Measurements from ENCODE around the gene NELFE. TPM values are rescaled to one million over a fixed set of nuclear protein-coding genes. Genes with fewer than 3 reads are reported as not detected.
"Not testable (repeated sequence)": the region's sequence is repeated elsewhere in the genome, so short reads cannot be mapped to it uniquely, and the experiment has no call there.

NELFE gene
- total RNA-seq, 1 experiment from 2014 or later = 75.3 TPM

GRCh38 chr6:32004864-32005537 lies 46.2 kb upstream of the NELFE start:
- H3K27me3 ChIP-seq (replicated peaks; ENCODE audit: control insufficient read depth, insufficient read depth, low read length); POLR2A ChIA-PET; H3K9me3 ChIP-seq; H3K4me3 ChIP-seq (ENCODE audit: low read depth, low read length); H3K36me3 Mint-ChIP-seq (ENCODE audit: insufficient read depth, unreplicated experiment); H3K4me1 ChIP-seq; H3K9me3 Mint-ChIP-seq (ENCODE audit: unreplicated experiment); H3K36me3 ChIP-seq (ENCODE audit: control insufficient read depth, insufficient read depth, low read length); BruUV-seq (replicated peaks); H3K4me3 Mint-ChIP-seq (ENCODE audit: unreplicated experiment); intact Hi-C loops (cut with micrococcal nuclease; ENCODE audit: unreplicated experiment); H3K27me3 Mint-ChIP-seq (ENCODE audit: insufficient read depth, unreplicated experiment); CTCF ChIA-PET; H3K27ac Mint-ChIP-seq (ENCODE audit: unreplicated experiment); H3K4me1 Mint-ChIP-seq (ENCODE audit: low read depth, unreplicated experiment): not testable (repeated sequence)
- DNase-seq = peak in 1 of 2 experiments; percentile 29

GRCh38 chr6:32004393-32004792 lies 45.6 kb upstream of the NELFE start:
- H3K9me3 Mint-ChIP-seq (ENCODE audit: unreplicated experiment); H3K27me3 ChIP-seq (replicated peaks; ENCODE audit: control insufficient read depth, insufficient read depth, low read length); BruUV-seq (replicated peaks); POLR2A ChIA-PET; H3K4me3 ChIP-seq (ENCODE audit: low read depth, low read length); H3K9me3 ChIP-seq; H3K27ac Mint-ChIP-seq (ENCODE audit: unreplicated experiment); DNase-seq; intact Hi-C loops (cut with micrococcal nuclease; ENCODE audit: unreplicated experiment); H3K4me3 Mint-ChIP-seq (ENCODE audit: unreplicated experiment); H3K36me3 Mint-ChIP-seq (ENCODE audit: insufficient read depth, unreplicated experiment); H3K4me1 Mint-ChIP-seq (ENCODE audit: low read depth, unreplicated experiment); H3K27me3 Mint-ChIP-seq (ENCODE audit: insufficient read depth, unreplicated experiment); H3K36me3 ChIP-seq (ENCODE audit: control insufficient read depth, insufficient read depth, low read length); CTCF ChIA-PET; H3K4me1 ChIP-seq: not testable (repeated sequence)

GRCh38 chr6:32003301-32003700 lies 44.5 kb upstream of the NELFE start:
- H3K9me3 ChIP-seq; DNase-seq; H3K27me3 ChIP-seq (replicated peaks; ENCODE audit: control insufficient read depth, insufficient read depth, low read length); H3K4me1 ChIP-seq; H3K27ac Mint-ChIP-seq (ENCODE audit: unreplicated experiment); H3K4me3 Mint-ChIP-seq (ENCODE audit: unreplicated experiment); BruUV-seq (replicated peaks); H3K9me3 Mint-ChIP-seq (ENCODE audit: unreplicated experiment); H3K4me3 ChIP-seq (ENCODE audit: low read depth, low read length); intact Hi-C loops (cut with micrococcal nuclease; ENCODE audit: unreplicated experiment); CTCF ChIA-PET; H3K36me3 ChIP-seq (ENCODE audit: control insufficient read depth, insufficient read depth, low read length); POLR2A ChIA-PET; H3K4me1 Mint-ChIP-seq (ENCODE audit: low read depth, unreplicated experiment); H3K36me3 Mint-ChIP-seq (ENCODE audit: insufficient read depth, unreplicated experiment); H3K27me3 Mint-ChIP-seq (ENCODE audit: insufficient read depth, unreplicated experiment): not testable (repeated sequence)

GRCh38 chr6:32002546-32003268 lies 43.9 kb upstream of the NELFE start:
- intact Hi-C loops (cut with micrococcal nuclease; ENCODE audit: unreplicated experiment); H3K4me3 Mint-ChIP-seq (ENCODE audit: unreplicated experiment); H3K9me3 ChIP-seq; H3K27ac Mint-ChIP-seq (ENCODE audit: unreplicated experiment); POLR2A ChIA-PET; H3K4me1 ChIP-seq; CTCF ChIA-PET; H3K4me3 ChIP-seq (ENCODE audit: low read depth, low read length); H3K27me3 ChIP-seq (replicated peaks; ENCODE audit: control insufficient read depth, insufficient read depth, low read length); H3K36me3 ChIP-seq (ENCODE audit: control insufficient read depth, insufficient read depth, low read length); H3K27me3 Mint-ChIP-seq (ENCODE audit: insufficient read depth, unreplicated experiment); H3K4me1 Mint-ChIP-seq (ENCODE audit: low read depth, unreplicated experiment); DNase-seq; BruUV-seq (replicated peaks); H3K36me3 Mint-ChIP-seq (ENCODE audit: insufficient read depth, unreplicated experiment); H3K9me3 Mint-ChIP-seq (ENCODE audit: unreplicated experiment): not testable (repeated sequence)

- H3K4me3 ChIP-seq (ENCODE audit: low read depth, low read length); H3K9me3 Mint-ChIP-seq (ENCODE audit: unreplicated experiment); H3K27me3 Mint-ChIP-seq (ENCODE audit: insufficient read depth, unreplicated experiment); H3K36me3 Mint-ChIP-seq (ENCODE audit: insufficient read depth, unreplicated experiment); H3K4me1 Mint-ChIP-seq (ENCODE audit: low read depth, unreplicated experiment); BruUV-seq (replicated peaks); H3K36me3 ChIP-seq (ENCODE audit: control insufficient read depth, insufficient read depth, low read length); H3K9me3 ChIP-seq; H3K27ac Mint-ChIP-seq (ENCODE audit: unreplicated experiment); DNase-seq; intact Hi-C loops (cut with micrococcal nuclease; ENCODE audit: unreplicated experiment); POLR2A ChIA-PET; H3K4me3 Mint-ChIP-seq (ENCODE audit: unreplicated experiment); H3K27me3 ChIP-seq (replicated peaks; ENCODE audit: control insufficient read depth, insufficient read depth, low read length); CTCF ChIA-PET; H3K4me1 ChIP-seq: not testable (repeated sequence)
These were observed 37.6 kb upstream of the NELFE start for GRCh38 chr6:31996385-31996784.

- CTCF ChIA-PET; H3K36me3 Mint-ChIP-seq (ENCODE audit: insufficient read depth, unreplicated experiment); H3K36me3 ChIP-seq (ENCODE audit: control insufficient read depth, insufficient read depth, low read length); POLR2A ChIA-PET; H3K27ac Mint-ChIP-seq (ENCODE audit: unreplicated experiment); H3K27me3 Mint-ChIP-seq (ENCODE audit: insufficient read depth, unreplicated experiment); H3K9me3 Mint-ChIP-seq (ENCODE audit: unreplicated experiment); H3K9me3 ChIP-seq; H3K4me3 Mint-ChIP-seq (ENCODE audit: unreplicated experiment); intact Hi-C loops (cut with micrococcal nuclease; ENCODE audit: unreplicated experiment); BruUV-seq (replicated peaks); H3K4me1 Mint-ChIP-seq (ENCODE audit: low read depth, unreplicated experiment); DNase-seq; H3K4me1 ChIP-seq; H3K4me3 ChIP-seq (ENCODE audit: low read depth, low read length); H3K27me3 ChIP-seq (replicated peaks; ENCODE audit: control insufficient read depth, insufficient read depth, low read length): not testable (repeated sequence)
These were observed 35.6 kb upstream of the NELFE start for GRCh38 chr6:31994421-31994820.

- H3K27ac Mint-ChIP-seq (ENCODE audit: unreplicated experiment); DNase-seq; H3K36me3 ChIP-seq (ENCODE audit: control insufficient read depth, insufficient read depth, low read length); H3K4me1 ChIP-seq; H3K4me3 Mint-ChIP-seq (ENCODE audit: unreplicated experiment); H3K27me3 ChIP-seq (replicated peaks; ENCODE audit: control insufficient read depth, insufficient read depth, low read length); H3K9me3 Mint-ChIP-seq (ENCODE audit: unreplicated experiment); BruUV-seq (replicated peaks); H3K4me1 Mint-ChIP-seq (ENCODE audit: low read depth, unreplicated experiment); H3K4me3 ChIP-seq (ENCODE audit: low read depth, low read length); intact Hi-C loops (cut with micrococcal nuclease; ENCODE audit: unreplicated experiment); H3K9me3 ChIP-seq; POLR2A ChIA-PET; CTCF ChIA-PET; H3K27me3 Mint-ChIP-seq (ENCODE audit: insufficient read depth, unreplicated experiment); H3K36me3 Mint-ChIP-seq (ENCODE audit: insufficient read depth, unreplicated experiment): not testable (repeated sequence)
These were observed 30.6 kb upstream of the NELFE start for GRCh38 chr6:31989363-31989762.

Data from Caco-2 (cell line).